GM12872 (cell line): ENCODE measurements around the gene USP20.

ENCODE experiments used
- TF ChIP-seq, protein P1 (sequence below): IDR thresholded peaks from 3 replicates; pipeline ENCODE4 v1.5.1; 2011; ENCODE audit warnings: low read depth, mild to moderate bottlenecking, low read length, moderate library complexity; ENCODE audit not compliant: insufficient read depth

The USP20 gene

DNA sequence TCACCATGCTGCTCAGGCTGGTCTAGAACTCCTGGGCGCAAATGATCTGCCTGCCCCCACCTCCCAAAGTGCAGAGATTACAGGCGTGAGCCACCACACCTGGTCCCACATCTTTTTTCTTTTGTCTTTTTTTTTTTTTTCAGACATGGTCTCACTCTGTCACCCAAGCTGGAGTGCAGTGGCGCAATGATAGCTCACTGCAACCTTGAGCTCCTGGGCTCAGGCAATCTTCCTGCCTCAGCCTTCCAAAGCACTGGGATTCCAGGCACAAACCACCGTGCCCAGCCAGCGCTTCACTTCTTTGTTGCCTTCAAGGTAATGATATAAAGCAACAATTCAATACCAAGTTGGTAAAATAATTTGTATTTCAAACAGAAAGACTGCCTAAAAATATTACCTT is 78.8 kb downstream of the USP20 start:
- TF ChIP-seq, protein P1, sequence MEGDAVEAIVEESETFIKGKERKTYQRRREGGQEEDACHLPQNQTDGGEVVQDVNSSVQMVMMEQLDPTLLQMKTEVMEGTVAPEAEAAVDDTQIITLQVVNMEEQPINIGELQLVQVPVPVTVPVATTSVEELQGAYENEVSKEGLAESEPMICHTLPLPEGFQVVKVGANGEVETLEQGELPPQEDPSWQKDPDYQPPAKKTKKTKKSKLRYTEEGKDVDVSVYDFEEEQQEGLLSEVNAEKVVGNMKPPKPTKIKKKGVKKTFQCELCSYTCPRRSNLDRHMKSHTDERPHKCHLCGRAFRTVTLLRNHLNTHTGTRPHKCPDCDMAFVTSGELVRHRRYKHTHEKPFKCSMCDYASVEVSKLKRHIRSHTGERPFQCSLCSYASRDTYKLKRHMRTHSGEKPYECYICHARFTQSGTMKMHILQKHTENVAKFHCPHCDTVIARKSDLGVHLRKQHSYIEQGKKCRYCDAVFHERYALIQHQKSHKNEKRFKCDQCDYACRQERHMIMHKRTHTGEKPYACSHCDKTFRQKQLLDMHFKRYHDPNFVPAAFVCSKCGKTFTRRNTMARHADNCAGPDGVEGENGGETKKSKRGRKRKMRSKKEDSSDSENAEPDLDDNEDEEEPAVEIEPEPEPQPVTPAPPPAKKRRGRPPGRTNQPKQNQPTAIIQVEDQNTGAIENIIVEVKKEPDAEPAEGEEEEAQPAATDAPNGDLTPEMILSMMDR: no peak

GRCh38 chr9:129916707-129917106 is 81.4 kb downstream of the USP20 start:
- TF ChIP-seq, protein P1: no peak

DNA sequence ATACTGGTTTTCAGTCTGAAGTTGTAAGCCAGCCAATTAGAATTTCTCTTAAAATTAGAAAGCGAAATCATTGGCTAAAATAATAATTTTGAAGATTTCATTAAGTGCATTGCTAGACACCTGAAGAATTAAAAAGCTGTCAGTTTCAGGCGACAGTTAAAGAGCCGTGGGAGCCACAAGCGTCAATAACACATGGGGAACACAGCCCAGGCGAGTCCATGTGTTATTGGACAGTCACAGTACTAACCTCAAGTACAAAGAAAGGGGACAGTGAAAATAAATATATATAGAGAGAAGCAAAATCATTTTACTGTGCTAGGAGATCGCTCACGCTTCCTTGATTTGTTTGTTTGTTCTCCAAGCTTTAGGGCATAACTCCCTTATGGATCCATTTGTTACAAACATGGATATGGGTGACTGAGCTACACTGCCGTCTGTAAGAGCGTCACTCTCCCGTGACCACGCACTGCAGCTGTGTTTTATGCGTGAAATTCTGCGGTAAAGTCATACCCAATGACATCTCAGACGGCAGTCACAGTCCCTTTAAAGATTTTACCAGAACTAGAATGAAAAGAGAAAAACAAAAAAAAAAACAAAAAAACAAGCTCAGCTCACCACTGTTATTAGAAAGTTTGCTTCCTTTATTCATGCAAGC is 83.2 kb downstream of the USP20 start:
- TF ChIP-seq, protein P1: no peak

GRCh38 chr9:129919277-129919676 is 84.0 kb downstream of the USP20 start:
- TF ChIP-seq, protein P1: no peak

- TF ChIP-seq, protein P1: no peak
Observed at GRCh38 chr9:129919841-129920240, 84.6 kb downstream of the USP20 start.

GRCh38 chr9:129921905-129922304 is 86.6 kb downstream of the USP20 start:
- TF ChIP-seq, protein P1: no peak

- TF ChIP-seq, protein P1: no peak
Observed at GRCh38 chr9:129923589-129923988, 88.3 kb downstream of the USP20 start.
